T-helper 2 cell treated with Interferon-gamma antibody and Interleukin-4, amounts not matched to agents 5 μg/mL and 100 μg/mL, for 36 hours (primary cell): ENCODE data around the gene C1orf198.

Experiments
- DNase-seq: peaks from one replicate; pipeline ENCODE4 v3.0.0; 2021; ENCODE audit warnings: low spot score
- H3K27ac Mint-ChIP-seq: one replicate; pipeline ENCODE4 v1.8.0; 2021; ENCODE audit warnings: mild to moderate bottlenecking, mixed read lengths
- H3K27me3 Mint-ChIP-seq: one replicate; pipeline ENCODE4 v1.8.0; 2021; ENCODE audit warnings: low read depth, mixed read lengths
- H3K36me3 Mint-ChIP-seq: one replicate; pipeline ENCODE4 v1.8.0; 2021; ENCODE audit warnings: low read depth, mixed read lengths
- H3K4me1 Mint-ChIP-seq: one replicate; pipeline ENCODE4 v1.8.0; 2021; ENCODE audit warnings: low read depth, mixed read lengths
- H3K4me3 Mint-ChIP-seq: one replicate; pipeline ENCODE4 v1.8.0; 2022; ENCODE audit warnings: mild to moderate bottlenecking, moderate library complexity, mixed read lengths
- H3K9me3 Mint-ChIP-seq: one replicate; pipeline ENCODE4 v1.8.0; 2021; ENCODE audit warnings: mixed read lengths

The C1orf198 gene

GRCh38 chr1:230794431-230794830 is 73.9 kb downstream of the C1orf198 start:
- no peak for DNase-seq
- H3K27me3 Mint-ChIP-seq, result peaks cover 6% of the 10 kb centered on the region

DNA sequence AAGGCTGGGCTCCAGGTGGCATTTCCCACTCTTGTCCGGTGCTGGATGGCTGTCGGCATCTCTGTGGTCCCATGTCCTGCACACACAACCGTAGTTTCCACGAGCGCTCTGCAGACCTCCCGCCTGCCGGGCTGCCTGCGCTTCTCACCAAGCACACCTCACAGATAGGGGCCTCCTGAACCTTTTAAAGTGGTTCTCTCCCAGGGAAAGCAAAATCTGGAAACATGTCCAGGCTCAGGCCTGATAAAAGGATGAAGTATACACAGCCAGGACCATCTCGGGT is 74.9 kb downstream of the C1orf198 start:
- Mint-ChIP-seq H3K27ac (no peak overlapping the region), H3K36me3 (no peaks in the 10 kb centered on the region), H3K9me3 (no peaks in the 10 kb centered on the region), H3K4me1 (no peaks in the 10 kb centered on the region), H3K27me3 (peaks cover 4% of the 10 kb centered on the region), H3K4me3 (no peak overlapping the region)
- DNase-seq, result no peak

More at GRCh38 chr1:230794431-230794830, 73.9 kb downstream of the C1orf198 start:
- Mint-ChIP-seq H3K4me1 (no peaks in the 10 kb centered on the region), H3K36me3 (no peaks in the 10 kb centered on the region), H3K27ac (no peak overlapping the region), H3K9me3 (no peaks in the 10 kb centered on the region), H3K4me3 (no peak overlapping the region)

- Mint-ChIP-seq H3K9me3 (no peaks in the 10 kb centered on the region), H3K36me3 (no peaks in the 10 kb centered on the region), H3K4me3 (no peak overlapping the region), H3K4me1 (no peaks in the 10 kb centered on the region), H3K27ac (no peak overlapping the region), H3K27me3 (peaks cover 3% of the 10 kb centered on the region)
- no peak for DNase-seq
Observed at GRCh38 chr1:230792691-230793462, 75.4 kb downstream of the C1orf198 start.

GRCh38 chr1:230791986-230792564 is 76.2 kb downstream of the C1orf198 start:
- Mint-ChIP-seq H3K4me3 (no peak overlapping the region), H3K27ac (no peak overlapping the region), H3K36me3 (no peaks in the 10 kb centered on the region), H3K27me3 (peaks cover 3% of the 10 kb centered on the region), H3K4me1 (no peaks in the 10 kb centered on the region), H3K9me3 (no peaks in the 10 kb centered on the region)
- no peak for DNase-seq

DNA sequence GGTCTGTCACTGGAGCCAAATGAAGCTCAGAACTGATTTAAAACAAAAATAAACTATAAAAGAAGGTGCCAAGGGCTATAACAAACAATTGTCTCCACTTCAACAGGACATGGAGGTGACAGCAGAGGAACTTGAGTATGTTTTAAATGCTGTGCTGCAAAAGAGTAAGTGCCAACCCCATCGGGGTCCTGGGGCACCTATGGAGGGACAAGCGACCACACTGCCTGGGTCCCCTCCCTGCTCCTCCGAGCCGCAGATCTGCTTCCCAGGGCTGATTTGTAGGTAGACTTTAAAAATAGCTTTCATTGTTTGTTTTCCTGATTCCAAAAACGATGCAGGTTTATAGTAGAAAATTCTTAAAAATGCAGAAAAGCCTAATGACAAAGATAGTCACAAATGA is 78.3 kb downstream of the C1orf198 start:
- DNase-seq, result no peak
- Mint-ChIP-seq H3K36me3 (no peaks in the 10 kb centered on the region), H3K4me3 (no peak overlapping the region), H3K9me3 (no peaks in the 10 kb centered on the region), H3K27ac (no peak overlapping the region), H3K4me1 (no peaks in the 10 kb centered on the region), H3K27me3 (peaks cover 3% of the 10 kb centered on the region)

DNA sequence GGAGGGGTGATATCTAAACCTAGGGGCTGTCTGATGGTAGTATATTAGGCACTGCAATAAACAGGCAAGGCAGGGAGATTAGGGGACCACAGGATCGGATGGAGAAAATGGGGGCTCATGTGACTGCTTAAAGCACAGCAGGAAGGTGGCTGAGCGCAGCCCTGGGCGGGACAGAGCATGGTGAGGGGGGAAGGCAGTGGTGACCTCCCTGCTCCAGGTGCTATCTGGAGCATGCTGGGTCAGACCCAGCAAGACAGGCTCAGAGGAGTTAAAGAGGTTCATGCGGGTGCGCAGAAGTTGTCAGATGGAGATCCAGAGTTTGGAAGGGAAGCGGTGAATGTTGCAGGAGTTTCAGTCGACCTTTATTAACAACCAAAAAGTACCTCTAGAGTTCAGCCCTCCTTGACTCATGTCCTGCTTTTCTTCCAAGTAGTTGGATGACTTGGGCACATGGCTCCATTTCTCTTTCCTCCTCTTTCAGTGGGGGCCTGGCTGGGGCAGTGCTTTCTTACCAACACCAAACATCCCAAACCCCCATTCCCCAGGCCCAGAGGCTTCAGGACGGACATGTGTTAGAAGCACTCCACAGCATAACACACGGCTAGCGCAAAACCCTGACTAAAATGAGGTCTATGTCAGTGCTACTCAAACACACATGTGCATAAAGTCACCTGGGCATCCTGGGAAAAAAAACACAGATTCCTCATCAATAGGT is 79.6 kb downstream of the C1orf198 start:
- Mint-ChIP-seq H3K27ac (no peak overlapping the region), H3K27me3 (peaks cover 3% of the 10 kb centered on the region)

GRCh38 chr1:230787471-230787870 is 80.8 kb downstream of the C1orf198 start:
- DNase-seq, result no peak
- Mint-ChIP-seq H3K4me1 (no peaks in the 10 kb centered on the region), H3K27me3 (peaks cover 3% of the 10 kb centered on the region), H3K4me3 (no peak overlapping the region), H3K9me3 (no peaks in the 10 kb centered on the region), H3K27ac (no peak overlapping the region), H3K36me3 (no peaks in the 10 kb centered on the region)

More for the DNA sequence above, 79.6 kb downstream of the C1orf198 start:
- Mint-ChIP-seq H3K9me3 (no peaks in the 10 kb centered on the region), H3K4me1 (no peaks in the 10 kb centered on the region), H3K4me3 (no peak overlapping the region), H3K36me3 (no peaks in the 10 kb centered on the region)
- no peak for DNase-seq
